Uterus (tissue), 4 donors: ENCODE results near the gene FMN1. TPM values are rescaled to one million over a fixed set of nuclear protein-coding genes. Genes with fewer than 3 reads are reported as not detected.
A peak's percentile ranks its signal among the peaks of the same experiment; 100 is the strongest.

Experiments used
- DNase-seq, 2 donors: peaks; one replicate each; pipeline ENCODE4 v3.0.0-alpha.2; 2019 to 2020
- H3K27ac ChIP-seq, 2 donors: fragments of 200-600 bp; sonication (generic); 1 replicate in 1 of 2; 2 replicates in 1 of 2; pipeline ENCODE4 v1.5.1; 2016 to 2018
- H3K27me3 ChIP-seq, 2 donors: fragments of 200-600 bp; sonication (generic); one replicate each; pipeline ENCODE4 v1.5.1; 2018 to 2019; ENCODE audit warnings: control low read depth in 1 of 2
- H3K36me3 ChIP-seq, 2 donors: fragments of 200-600 bp; sonication (generic); one replicate each; pipeline ENCODE4 v1.5.1; 2019; ENCODE audit warnings: control low read depth in 1 of 2
- H3K4me1 ChIP-seq, 2 donors: fragments of 200-600 bp; sonication (generic); one replicate each; pipeline ENCODE4 v1.5.1; 2018 to 2019; ENCODE audit warnings: control low read depth in 1 of 2
- H3K4me3 ChIP-seq, 2 donors: fragments of 200-600 bp; sonication (generic); 1 replicate in 1 of 2; 2 replicates in 1 of 2; pipeline ENCODE4 v1.5.1; 2018 to 2019; ENCODE audit warnings: mild to moderate bottlenecking in 1 of 2
- H3K9me3 ChIP-seq, 2 donors: fragments of 200-600 bp; sonication (generic); one replicate each; pipeline ENCODE4 v1.5.1; 2019; ENCODE audit warnings: control low read depth in 1 of 2
- POLR2A ChIP-seq, 2 donors: fragments of 450-650 bp; IDR thresholded peaks; one replicate each; pipeline ENCODE4 v1.6.1; 2016; ENCODE audit warnings: antibody characterized with exemption in 2 of 2, mild to moderate bottlenecking in 1 of 2, moderate library complexity in 1 of 2
- intact Hi-C: fragments of 100-400 bp; cut with DNase I; formaldehyde crosslinking; loops from one replicate; pipeline ENCODE4 v1.15.1; 2023; ENCODE audit warnings: low total_unique reads
- total RNA-seq, 4 donors: library from RNA; depleted of rRNA in 3 of 4; stranded (reverse); fragments of >200 nt in 3 of 4; gene quantifications; one replicate each; pipeline versions ENCODE4 v1.1.0 to v1.2.4, GENCODE V29; 2014 to 2023
- TF ChIP-seq, protein P1 (sequence below), 4 experiments: fragments of 200-600 bp in 2 of 4; fragments of 450-650 bp in 2 of 4; sonication (generic) in 2 of 4; IDR thresholded peaks; one replicate each; pipeline ENCODE4 v1.5.1; 2016 to 2019; ENCODE audit warnings: antibody characterized with exemption in 4 of 4, mild to moderate bottlenecking in 2 of 4, moderate library complexity in 1 of 4
- donor health status: DM: yes; HTN: yes; CAD: no.

Gene FMN1
- total RNA-seq, 4 donors from 2014 or later: 1.3 to 9.3 (median 5.0) TPM

DNA sequence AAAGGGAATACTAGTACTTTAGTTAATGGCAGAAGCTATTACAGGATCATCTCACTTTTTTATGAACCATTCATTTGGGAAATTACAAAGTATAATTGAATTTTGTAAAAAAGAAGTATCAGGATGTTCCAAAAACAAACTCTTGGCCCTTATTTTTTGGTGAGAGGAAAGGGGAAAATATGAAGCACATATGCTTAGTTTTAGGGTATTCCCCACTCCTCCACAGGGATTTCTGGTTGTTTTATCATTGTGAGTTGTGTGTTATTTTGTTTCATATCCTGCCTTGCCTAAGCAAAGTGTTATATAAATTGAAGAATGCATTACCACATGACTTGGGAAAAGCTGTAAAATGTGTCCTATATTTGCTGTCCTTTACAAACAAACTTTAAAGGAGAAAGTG lies 227.0 kb downstream of the FMN1 start:
- Histone ChIP-seq H3K27ac (no peak overlapping the region), H3K4me3 (no peak overlapping the region)
- DNase-seq: no peak

DNA sequence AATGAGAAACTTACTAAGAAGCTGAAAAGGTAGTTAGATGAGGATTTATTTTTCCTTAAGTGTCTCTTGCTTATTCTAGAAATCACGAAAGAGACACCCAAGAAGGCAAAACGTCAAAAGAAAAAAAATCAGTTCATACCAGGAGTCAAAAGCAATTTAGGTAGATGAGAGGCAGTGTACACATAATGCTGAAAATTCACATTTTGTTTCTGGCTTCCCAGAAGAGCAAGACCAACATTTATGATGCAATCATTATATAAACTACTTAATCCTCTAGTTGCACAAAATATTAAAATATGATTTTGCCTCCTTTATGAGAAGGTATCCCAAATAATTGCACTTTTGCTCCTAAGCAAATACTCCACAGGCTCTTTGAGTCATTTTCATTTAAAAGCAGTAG lies 228.0 kb downstream of the FMN1 start:
- H3K27ac ChIP-seq: no peak overlapping the region
- H3K36me3 ChIP-seq: no peaks in the 10 kb centered on the region
- no peak for TF ChIP-seq POLR2A (IDR thresholded peaks at IDR 0.05)
- TF ChIP-seq, protein P1, sequence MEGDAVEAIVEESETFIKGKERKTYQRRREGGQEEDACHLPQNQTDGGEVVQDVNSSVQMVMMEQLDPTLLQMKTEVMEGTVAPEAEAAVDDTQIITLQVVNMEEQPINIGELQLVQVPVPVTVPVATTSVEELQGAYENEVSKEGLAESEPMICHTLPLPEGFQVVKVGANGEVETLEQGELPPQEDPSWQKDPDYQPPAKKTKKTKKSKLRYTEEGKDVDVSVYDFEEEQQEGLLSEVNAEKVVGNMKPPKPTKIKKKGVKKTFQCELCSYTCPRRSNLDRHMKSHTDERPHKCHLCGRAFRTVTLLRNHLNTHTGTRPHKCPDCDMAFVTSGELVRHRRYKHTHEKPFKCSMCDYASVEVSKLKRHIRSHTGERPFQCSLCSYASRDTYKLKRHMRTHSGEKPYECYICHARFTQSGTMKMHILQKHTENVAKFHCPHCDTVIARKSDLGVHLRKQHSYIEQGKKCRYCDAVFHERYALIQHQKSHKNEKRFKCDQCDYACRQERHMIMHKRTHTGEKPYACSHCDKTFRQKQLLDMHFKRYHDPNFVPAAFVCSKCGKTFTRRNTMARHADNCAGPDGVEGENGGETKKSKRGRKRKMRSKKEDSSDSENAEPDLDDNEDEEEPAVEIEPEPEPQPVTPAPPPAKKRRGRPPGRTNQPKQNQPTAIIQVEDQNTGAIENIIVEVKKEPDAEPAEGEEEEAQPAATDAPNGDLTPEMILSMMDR (IDR thresholded peaks at IDR 0.05): no peak
- H3K9me3 ChIP-seq: no peaks in the 10 kb centered on the region
- H3K4me3 ChIP-seq: no peak overlapping the region
- intact Hi-C loops: no loop called here
- H3K27me3 ChIP-seq: no peaks in the 10 kb centered on the region
- no peaks in the 10 kb centered on the region for H3K4me1 ChIP-seq
- DNase-seq: no peak

More for the DNA sequence above, 227.0 kb downstream of the FMN1 start:
- H3K4me1 ChIP-seq: no peaks in the 10 kb centered on the region
- H3K9me3 ChIP-seq: no peaks in the 10 kb centered on the region
- H3K36me3 ChIP-seq: no peaks in the 10 kb centered on the region
- intact Hi-C loops: no loop called here
- no peaks in the 10 kb centered on the region for H3K27me3 ChIP-seq
- TF ChIP-seq, protein P1 (IDR thresholded peaks at IDR 0.05): no peak
- TF ChIP-seq POLR2A (IDR thresholded peaks at IDR 0.05): no peak

DNA sequence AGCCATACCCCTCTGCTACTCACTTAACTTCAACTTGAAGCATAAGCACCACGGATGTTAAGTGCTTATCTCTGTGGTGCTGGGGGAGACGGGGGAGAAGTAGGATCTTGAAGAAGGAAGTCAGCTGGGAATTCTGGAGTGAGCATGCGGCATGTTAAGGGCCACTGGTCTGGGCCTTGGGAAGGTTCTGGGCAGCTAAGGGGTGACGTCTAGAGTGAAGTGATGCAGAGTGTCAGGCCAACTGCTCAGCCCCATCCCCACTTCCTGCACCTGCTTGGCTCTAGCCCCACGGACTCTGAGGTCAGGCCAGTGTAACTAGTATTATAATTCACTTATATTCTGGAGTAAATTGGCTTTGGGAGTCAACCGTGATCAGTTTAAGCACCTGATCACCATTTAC lies 228.6 kb downstream of the FMN1 start:
- TF ChIP-seq, protein P1 (IDR thresholded peaks at IDR 0.05): no peak
- no peak for TF ChIP-seq POLR2A (IDR thresholded peaks at IDR 0.05)
- H3K4me3 ChIP-seq: no peak overlapping the region
- H3K9me3 ChIP-seq: no peaks in the 10 kb centered on the region
- no peak overlapping the region for H3K27ac ChIP-seq
- H3K4me1 ChIP-seq: no peaks in the 10 kb centered on the region
- no peaks in the 10 kb centered on the region for H3K27me3 ChIP-seq
- intact Hi-C loops: no loop called here
- no peak for DNase-seq
- no peaks in the 10 kb centered on the region for H3K36me3 ChIP-seq

DNA sequence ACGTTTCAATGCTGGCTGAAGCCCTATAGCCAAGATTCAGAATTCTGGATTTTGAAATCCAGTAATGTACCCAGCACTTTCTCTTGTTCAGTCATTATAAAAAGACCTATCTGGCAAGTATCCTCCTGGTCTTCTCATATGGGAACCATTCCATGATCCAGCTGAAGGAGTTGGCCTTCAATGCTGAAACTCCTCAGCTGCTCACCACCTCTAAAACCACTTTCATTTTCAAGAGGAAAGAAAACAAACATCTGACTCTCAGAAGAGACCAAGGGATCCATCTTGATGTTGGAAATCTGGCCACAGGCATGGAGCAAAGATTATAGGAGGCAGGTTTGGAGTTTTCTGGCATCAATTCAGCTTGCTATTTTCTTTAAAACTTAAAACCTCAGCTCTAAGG lies 235.4 kb downstream of the FMN1 start:
- Histone ChIP-seq H3K27me3 (no peaks in the 10 kb centered on the region), H3K27ac (peak overlapping the region in 1 of 2 donors; percentile 15), H3K9me3 (no peaks in the 10 kb centered on the region), H3K4me3 (no peak overlapping the region), H3K4me1 (no peaks in the 10 kb centered on the region), H3K36me3 (no peaks in the 10 kb centered on the region)
- TF ChIP-seq, protein P1 (IDR thresholded peaks at IDR 0.05): no peak
- no peak for TF ChIP-seq POLR2A (IDR thresholded peaks at IDR 0.05)
- intact Hi-C loops: no loop called here
- DNase-seq: no peak

DNA sequence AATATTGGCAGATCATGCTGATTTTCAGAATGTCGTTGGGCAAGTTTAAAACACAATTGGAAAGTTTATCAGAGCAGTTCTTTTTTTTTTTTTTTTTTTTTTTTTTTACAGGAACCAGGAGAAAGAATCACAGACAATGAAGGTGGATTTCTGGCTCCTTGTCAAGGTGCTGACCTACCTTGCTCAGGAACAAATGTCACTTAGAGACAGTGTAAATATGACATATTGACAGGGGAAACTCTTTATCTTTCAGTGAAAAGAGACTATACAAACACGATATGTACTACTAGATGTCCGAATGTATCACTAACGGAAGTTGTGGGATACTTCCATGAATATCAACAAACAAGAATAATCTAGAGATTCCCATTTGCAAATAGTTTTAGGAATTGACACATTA lies 237.3 kb downstream of the FMN1 start:
- H3K36me3 ChIP-seq: no peaks in the 10 kb centered on the region
- H3K4me3 ChIP-seq: no peak overlapping the region
- TF ChIP-seq, protein P1 (IDR thresholded peaks at IDR 0.05): no peak
- no peak for TF ChIP-seq POLR2A (IDR thresholded peaks at IDR 0.05)
- H3K9me3 ChIP-seq: no peaks in the 10 kb centered on the region
- H3K27ac ChIP-seq: no peak overlapping the region
- H3K4me1 ChIP-seq: no peaks in the 10 kb centered on the region
- intact Hi-C loops: no loop called here
- H3K27me3 ChIP-seq: no peaks in the 10 kb centered on the region
- DNase-seq: no peak
